Measurements from ENCODE around the gene OR6Y1. TPM values are rescaled to one million over a fixed set of nuclear protein-coding genes. Genes with fewer than 3 reads are reported as not detected.

The OR6Y1 gene, protein sequence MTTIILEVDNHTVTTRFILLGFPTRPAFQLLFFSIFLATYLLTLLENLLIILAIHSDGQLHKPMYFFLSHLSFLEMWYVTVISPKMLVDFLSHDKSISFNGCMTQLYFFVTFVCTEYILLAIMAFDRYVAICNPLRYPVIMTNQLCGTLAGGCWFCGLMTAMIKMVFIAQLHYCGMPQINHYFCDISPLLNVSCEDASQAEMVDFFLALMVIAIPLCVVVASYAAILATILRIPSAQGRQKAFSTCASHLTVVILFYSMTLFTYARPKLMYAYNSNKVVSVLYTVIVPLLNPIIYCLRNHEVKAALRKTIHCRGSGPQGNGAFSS
- not detected for total RNA-seq

DNA sequence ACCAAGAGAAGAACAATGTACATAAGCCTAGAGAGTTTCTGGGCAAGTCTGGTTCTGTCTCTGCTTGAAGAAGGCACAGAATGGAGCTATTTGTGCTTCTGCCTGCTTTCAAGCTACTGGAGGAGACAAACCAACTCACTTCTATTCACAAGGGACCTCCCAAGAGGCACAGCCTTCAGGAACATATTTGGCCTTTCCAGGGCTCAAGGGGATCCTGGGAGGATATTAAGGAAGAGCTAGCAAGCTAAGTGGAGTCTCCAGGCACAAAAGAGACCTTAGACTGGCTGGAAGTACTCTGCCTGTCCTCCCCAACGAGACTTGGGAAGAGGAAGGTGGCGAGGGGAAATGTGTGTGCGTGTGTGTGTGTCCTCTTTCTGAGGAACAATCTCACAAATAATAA lies at the start of gene OR6Y1:
OR6Y1 (minus strand) TSS at position 54 of the 400 bp plus-strand sequence. CDS start 6,300 bp downstream, outside the sequence.
- DNase-seq, result no peak

DNA sequence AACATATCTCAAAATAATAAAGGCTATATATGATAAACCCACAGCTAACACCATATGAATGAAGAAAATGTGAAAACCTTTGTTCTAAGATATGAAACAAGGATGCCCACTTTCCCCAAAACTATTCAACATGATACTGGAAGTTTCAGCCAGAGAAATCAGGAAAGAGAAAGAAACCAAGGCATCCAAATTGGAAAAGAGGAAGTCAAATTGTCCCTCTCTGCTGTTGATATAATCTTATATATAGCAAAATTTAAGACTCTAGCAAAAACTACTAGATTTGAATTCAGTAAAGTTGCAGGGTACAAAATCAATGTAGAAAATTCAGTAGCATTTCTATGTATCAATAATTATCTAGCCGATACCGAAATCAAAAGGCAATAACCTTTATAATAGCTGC lies 46.5 kb upstream of the OR6Y1 start:
- no peak for DNase-seq

DNA sequence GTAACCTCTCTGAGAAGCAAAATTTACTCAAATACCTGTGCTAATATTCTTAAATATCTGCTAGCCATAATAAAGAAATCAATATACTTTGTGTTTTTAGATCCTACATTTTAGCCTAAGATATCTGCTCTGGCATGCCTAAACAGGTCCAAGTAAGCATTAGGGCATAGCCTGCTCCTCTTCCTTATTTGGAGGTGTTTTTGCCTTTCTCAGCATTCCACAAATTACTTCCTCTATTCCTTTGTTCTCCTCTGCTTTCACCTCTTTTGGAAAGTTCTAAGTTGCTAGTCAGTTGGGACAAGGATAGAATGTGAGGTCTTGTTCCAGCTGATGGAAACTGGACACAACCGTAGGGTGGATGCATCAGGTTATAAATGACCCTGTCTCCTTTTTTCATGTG lies 32.7 kb upstream of the OR6Y1 start:
- no peak for DNase-seq

DNA sequence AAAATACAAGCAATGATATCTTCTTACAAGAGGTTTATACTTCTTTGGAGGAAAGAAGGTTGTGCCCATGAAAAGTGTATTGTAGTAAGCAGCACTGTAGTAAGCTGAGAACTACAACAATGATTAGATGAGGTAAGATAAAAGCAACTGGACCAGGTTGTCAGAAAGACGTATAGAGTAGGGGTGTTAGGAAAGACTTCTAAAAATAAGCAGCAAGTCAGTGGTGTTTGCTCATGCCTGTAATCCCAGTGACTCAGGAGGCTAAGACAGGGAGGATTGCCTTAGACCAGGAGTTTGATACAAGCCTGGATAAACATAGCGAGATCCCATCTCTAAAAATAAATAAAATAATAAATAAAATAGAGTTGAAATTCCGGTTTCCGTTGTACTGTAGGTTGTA lies 29.8 kb upstream of the OR6Y1 start:
- no peak for DNase-seq

DNA sequence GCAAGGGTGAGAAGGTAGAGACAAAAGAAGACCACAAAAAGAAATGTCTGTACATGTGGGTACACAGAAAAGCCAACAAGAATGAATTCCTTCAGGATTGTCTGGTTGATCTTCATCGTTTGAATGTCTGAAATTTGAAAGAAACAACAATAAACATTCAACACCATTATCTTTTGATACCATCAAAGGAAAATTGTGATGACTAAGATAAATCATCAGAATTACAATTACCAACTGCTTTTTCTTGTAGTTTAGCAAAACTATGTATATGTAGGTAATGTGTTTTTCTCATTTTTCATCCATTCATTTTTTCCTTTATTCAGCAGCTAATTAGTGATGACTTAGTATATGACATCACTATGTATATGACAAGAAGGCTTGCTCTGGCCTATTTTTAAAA lies 25.5 kb upstream of the OR6Y1 start, which contains the start of gene OR10X1:
OR10X1 (minus strand) TSS at position 167 of the 400 bp plus-strand sequence; CDS start at position 167, 0 bp downstream.
- no peak for DNase-seq

DNA sequence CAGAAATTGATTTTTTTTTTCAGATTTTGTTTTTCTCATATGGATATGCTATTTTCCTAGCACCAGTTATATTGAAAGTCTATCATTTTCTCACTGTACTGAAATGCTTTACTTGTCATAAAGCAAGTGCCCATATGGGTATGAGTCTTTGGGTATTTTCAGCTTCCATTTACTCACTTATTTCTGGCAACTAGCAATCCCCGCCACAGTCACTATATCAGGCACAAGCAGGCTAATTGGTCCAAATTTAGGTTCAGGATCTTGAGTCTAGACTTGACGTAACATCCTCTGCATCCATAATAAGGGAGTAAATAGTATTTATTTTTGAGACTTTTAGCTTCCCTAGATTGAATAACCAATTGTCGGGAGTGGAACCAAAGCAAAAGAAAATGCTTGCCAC lies 23.4 kb upstream of the OR6Y1 start:
- no peak for DNase-seq

DNA sequence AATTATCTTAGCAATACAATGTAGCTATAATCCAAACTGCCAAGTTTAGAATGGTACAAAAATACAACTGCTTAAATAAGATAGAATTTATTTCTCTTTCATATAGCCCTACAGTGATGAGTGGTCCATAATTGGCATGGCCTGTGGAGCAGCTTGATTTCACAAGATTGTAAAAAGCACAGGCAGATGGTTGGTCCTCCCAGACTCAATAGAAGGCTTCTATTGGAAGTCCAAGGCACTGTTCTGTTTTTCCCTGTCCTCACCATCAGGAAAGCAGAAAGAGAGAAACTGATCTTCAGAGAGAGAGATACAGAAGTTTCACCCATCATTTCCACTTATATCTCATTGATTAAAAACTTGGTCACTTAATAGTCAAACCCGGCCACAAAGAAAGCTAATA lies 18.0 kb upstream of the OR6Y1 start:
- no peak for DNase-seq

DNA sequence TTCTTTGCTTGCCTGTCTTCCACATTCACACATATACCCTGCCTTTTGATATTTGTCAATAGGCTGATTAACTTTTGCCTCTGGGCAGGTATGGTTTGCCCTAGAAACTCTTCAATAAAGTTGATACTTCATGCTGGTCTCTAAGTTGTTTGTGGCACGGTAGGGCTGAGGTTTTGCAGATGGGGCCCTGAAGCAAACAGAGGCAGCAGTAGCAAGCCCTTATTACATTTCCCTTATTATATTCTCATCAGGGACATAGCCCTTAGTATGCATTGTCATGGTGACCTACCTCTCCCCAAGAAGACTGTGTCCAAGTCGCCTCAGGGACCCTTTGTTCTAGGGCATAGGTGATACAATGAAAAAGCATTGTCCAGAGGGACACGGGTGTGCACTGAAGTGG lies 16.3 kb upstream of the OR6Y1 start, which contains the start of gene OR6P1:
OR6P1 (minus strand) TSS at position 101 of the 400 bp plus-strand sequence. CDS start 6,976 bp downstream, outside the sequence.
- DNase-seq, result no peak

DNA sequence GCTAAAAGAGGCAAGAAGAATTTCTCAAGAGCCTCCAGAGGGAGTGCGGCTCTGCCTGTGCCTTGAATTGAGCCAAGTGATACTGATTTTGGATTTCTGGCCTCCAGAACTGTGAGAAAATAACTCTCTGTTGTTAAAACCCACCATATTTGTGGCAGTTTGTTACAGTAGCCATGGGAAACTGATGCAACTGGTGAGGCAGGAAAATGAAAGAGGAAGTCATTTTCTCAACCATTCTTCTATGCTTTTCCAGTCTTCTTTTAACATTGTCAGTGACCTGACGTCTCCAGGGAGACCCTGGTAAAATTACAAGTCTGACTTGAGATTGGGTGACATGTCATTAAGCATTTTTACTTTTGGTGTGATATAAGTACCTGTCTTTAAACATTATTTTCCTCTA lies 10.4 kb upstream of the OR6Y1 start:
- no peak for DNase-seq

DNA sequence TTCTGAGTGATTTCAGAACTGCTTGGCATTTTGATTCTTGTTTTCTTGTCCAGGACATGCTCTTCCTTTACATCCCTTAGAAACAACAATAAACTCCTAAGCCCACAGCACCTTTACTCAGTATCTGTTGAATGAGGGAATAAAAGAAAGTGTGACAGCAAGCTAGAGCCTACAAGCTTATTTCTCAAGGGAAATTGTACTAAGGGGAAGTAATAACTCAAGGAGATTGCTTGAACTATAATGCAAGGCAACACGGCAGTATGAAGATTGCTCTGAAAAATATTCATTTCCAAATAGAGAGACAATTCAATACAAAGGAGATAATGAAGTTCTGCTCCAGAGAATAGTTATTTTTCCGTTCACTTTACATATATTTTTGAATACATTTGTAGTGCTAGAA lies 9.6 kb upstream of the OR6Y1 start:
- DNase-seq, result no peak

DNA sequence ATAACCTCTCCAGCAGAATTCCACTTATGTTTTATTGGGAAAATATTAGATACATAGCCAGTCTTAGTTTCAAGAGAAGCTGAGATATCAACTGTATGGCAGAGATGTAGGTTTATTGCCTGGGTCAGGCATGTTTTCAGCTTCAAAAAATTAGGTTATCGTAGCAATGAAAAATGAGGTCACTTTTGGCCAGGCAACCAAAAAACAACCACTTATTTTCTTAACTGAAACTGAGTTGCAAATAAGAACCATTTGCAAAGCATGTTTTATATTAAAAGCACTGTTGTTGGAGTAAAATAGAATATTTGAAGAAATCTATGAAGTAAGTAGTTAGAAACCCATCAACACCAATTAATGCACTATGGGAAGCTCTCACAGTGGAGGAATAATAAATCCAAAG lies 5.5 kb upstream of the OR6Y1 start:
- no peak for DNase-seq

DNA sequence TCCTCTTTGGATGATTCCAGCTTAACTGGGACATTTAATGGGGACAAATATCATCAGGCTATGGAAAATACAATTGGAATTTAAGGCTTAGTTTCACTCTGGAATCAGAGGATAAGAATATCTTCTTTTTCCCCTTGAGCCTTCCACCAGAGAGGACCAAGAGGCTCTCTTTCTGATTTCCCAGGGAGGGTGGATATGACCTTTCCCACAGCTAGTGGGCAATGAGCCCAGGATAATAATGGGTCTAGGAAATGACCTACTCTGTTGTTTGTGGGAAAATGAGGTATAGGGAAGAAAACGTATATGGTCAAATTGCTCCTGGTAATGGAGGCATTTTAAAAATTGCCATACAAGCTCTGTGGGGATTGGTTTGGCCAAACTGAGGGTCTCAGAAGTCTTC lies 1.9 kb downstream of the OR6Y1 start:
- DNase-seq, result no peak

DNA sequence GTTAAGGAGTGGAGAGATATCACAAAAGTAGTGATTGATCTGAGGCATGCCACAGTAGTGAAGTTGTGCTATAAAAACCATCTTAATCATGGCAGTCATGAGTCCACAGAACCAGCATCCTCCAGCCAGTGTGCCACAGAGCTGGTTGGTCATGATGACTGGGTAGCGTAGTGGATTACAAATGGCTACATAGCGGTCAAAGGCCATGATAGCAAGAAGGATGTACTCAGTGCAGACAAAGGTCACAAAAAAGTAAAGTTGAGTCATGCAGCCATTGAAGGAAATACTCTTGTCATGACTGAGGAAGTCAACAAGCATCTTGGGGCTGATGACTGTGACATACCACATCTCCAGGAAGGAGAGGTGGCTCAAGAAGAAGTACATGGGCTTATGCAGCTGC lies 6.7 kb downstream of the OR6Y1 start:
- DNase-seq, result no peak

DNA sequence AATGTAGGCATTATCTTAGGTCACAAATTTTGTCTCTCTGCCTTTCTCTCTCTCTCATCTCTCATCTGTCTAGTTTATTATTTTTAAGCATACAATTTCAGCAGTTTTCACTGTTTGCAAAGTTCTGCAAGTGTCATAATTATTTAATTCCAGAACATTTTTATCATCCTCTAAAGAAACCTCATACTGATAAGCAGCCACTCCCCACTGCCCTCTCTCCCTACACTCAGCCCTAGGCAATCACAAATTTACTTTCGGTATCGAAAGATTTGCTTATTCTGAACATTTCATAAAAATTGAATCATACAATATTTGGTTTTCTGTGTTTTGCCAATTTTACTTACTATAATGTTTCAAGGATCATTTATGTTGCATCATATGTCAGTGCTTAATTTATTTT lies 16.6 kb downstream of the OR6Y1 start:
- DNase-seq, result no peak

DNA sequence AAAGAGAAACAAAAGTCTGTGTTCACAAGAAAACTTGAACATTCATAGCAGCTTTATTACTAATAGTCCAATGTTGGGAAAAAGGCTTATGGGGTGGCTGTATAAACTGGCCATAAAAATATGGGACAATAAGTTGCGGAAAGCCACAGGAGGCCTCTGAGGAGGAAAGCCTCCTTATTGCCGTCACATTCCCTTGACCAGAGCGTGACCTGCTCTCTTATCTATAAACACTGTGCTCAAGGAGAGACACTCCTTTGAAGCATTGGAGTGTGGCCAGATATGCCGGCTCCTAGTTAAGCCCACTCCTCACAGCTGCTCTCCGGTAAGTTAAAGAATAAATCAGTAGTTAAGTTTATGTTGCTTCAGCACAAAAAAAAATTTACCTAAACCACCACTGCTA lies 19.7 kb downstream of the OR6Y1 start:
- no peak for DNase-seq

DNA sequence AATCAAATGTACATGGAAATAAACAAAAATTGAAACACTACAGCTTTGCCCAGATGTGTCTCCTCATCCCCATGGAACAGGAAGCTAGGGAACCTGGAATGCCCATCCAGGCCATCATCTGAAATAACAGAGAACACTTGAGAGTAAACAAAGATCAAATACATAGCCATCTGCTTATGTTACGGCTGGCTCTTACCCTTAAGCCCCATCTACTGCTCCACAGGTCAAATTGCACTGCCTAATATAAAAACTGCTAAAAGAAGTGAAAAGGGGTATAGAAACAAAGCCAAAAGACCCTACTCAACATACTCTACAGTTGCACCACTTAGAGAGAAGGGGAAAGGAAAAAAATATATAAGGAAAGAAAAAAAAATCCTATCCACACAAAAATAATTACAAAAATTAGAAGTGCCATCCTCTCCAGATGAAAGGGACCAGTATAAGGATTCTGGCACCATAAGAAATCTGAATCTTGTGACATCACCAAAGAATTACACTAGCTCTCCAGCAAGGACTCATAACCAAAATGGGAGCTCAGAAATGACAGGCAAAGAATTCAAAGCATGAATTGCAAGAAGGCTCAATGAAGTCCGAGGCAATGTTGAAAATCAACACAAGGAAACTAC lies 26.9 kb downstream of the OR6Y1 start:
- no peak for DNase-seq

DNA sequence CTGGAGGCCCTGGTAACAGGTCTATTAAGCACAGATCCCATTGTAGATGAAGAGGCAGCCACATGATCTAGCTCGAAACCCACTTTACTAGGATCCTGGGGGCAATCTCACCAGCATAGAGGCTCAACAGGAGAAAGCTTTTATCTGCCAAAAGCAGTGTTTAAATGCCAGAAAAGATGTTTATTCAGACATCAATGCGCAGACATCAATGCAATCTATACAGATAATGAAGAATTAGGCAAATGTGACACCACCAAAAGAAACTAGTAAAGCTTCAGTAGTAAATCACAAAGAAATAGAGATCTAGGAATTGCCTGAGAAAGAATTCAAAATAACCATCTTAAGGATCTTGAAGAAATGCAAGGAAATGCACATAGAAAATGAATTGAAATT lies 32.5 kb downstream of the OR6Y1 start:
- no peak for DNase-seq

DNA sequence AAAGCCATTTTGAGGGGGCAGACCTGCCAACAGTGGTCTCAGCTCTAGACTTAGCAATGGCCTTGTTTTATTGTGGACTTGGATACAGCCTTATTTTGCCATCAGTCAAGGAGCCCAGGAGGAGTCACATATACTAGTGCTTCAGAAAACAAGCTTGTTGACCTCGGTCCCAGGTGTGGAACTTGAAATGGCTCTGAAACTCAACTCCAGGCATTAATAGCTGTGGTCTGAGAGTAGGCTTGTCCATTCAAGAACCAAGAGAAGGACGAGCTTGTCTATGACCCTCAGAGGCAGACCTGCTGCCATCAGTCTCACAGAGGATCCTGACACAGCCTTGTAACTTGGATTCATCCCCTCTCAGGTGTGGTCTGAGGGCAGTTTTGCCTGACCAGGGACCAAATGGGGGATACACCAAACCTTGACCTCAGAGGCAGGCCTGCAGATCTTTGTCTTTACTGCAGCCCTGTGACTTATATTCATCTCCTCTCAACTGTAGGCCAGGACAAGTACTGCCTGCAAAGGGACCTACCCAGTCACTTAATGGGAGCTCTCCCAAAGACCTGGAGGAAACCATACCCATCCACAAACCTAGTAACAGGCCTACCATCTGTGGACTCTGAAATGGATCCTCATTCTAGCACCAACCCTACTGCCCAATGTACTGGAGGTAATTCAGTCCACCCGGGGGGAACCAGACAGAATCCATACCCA lies 33.1 kb downstream of the OR6Y1 start:
- DNase-seq, result no peak

DNA sequence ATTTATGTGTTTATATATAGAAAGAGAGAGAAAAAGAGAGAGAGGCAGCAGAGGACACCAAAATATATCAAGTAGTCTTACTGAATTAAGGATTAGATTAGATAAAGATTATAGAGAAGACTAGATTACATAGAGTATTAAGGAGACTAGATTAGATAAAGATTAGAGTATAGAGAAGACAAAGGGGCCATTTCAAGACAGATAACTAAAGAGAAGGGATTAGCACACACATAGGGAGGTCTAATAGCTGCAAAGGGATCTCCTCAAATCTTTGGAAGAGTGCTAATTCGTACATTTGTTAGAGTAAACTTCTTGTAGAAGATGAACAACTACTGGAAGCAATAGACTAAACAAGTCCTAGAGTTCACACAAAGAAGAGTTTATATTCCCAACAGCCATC lies 34.2 kb downstream of the OR6Y1 start:
- no peak for DNase-seq

DNA sequence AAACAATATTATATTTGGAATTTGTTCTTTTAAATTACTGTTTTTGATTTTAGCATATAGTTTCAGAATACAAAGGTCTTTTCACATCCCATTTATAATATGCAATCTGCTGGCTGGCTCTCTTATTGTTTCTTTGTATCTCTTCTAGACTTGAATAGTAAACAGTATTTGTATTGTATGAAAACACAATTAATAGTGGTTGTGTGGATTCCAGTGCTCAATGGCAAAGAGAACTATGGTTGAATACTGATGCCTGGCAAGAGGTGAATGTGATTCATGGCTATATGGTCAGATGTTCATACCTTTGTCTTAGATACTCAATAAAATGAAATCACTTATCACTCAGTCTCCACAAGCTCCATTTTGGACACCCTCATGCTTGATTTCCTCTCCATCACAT lies 37.2 kb downstream of the OR6Y1 start:
- no peak for DNase-seq

DNA sequence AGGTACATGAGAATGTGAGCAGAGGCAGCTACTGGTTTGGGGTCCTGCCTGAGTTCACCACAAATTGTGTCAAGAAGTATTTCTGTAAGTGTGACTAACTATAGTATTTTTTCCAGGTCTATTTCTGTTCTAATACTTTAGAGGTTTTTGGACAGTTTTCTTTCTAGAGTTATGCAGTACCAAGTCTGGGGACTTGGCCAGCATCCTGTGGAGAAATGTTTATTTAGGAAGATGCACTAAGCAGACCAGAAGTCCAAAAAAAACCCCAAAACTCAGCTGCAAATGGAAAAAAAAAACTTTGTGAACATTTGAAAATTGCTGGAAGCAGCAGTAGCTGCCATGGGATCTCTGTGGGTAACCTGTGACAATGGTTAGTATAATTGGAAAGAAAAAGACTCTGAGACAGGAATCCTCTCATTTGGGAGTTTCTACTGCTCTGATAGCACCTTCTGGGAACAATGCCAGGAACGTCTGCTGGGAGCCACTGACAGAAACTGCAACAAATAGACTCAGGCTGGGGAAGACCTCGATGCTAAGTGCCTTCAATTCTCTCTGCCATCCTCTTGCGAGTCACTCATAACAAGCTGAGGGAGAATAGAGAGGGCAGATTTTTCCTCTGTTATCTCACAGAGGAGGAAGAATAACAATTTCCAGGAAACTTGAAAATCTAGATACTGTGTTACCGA lies 44.6 kb downstream of the OR6Y1 start:
- DNase-seq, result no peak

DNA sequence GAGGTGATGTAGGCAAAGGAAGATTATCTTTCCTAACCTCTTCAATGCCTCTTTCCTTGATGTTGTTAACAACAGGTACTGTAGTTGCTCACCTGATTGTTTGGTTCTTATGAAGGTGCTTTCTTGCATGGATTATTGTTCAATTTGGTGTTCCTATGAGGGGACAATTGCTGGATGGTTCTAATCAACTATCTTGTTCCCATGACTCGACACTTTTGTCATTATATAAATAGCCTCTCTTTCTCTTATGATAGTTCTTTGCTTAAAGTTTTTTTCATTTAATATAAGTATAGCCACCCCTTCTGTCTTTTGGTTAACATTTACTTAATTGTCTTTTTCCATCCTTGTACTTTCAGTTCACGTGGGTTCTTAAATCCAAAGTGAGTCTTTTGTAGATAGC lies 46.7 kb downstream of the OR6Y1 start:
- DNase-seq, result no peak

DNA sequence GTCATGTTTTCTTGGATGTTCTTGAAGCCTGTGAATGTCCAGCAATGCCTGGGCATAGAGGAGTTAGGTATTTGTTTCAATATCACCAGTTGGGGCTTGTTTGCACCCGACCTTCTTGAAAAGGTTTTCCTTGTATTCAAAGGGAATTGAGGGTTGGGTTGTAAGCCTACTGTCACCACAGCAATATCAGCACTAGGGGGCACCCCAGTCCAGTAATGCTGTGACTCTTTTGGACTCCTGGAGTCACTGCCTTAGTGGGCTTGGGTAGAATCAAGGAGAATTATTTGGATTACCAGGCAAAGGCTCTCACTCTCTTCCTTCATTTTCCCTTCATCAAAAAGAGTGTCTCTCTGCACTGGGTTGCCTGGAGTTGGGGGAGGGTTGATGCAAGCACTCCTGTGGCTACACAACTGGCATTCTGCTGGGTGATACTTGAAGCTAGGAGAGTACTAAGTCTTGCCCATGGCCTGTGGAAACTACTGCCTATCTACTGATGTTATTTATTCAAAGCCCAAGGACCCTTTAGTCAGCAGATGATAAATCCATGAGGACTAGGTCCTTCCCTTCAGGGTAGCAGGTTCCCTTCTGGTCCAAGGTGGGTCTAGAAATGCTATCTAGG lies 47.7 kb downstream of the OR6Y1 start:
- peak; percentile 7 for DNase-seq
